Activated CD4-positive, alpha-beta T cell treated with anti-CD3 and anti-CD28 coated beads for 24 hours (primary cell): ENCODE results near the gene AOAH.
A peak's percentile ranks its signal among the peaks of the same experiment; 100 is the strongest.
"Not testable (repeated sequence)": the region's sequence is repeated elsewhere in the genome, so short reads cannot be mapped to it uniquely, and the experiment has no call there.

Experiments
- DNase-seq, 2 donors: peaks; one replicate each; pipeline ENCODE4 v3.0.0-alpha.2; 2020; ENCODE audit warnings: low read depth in 2 of 2

AOAH gene

DNA sequence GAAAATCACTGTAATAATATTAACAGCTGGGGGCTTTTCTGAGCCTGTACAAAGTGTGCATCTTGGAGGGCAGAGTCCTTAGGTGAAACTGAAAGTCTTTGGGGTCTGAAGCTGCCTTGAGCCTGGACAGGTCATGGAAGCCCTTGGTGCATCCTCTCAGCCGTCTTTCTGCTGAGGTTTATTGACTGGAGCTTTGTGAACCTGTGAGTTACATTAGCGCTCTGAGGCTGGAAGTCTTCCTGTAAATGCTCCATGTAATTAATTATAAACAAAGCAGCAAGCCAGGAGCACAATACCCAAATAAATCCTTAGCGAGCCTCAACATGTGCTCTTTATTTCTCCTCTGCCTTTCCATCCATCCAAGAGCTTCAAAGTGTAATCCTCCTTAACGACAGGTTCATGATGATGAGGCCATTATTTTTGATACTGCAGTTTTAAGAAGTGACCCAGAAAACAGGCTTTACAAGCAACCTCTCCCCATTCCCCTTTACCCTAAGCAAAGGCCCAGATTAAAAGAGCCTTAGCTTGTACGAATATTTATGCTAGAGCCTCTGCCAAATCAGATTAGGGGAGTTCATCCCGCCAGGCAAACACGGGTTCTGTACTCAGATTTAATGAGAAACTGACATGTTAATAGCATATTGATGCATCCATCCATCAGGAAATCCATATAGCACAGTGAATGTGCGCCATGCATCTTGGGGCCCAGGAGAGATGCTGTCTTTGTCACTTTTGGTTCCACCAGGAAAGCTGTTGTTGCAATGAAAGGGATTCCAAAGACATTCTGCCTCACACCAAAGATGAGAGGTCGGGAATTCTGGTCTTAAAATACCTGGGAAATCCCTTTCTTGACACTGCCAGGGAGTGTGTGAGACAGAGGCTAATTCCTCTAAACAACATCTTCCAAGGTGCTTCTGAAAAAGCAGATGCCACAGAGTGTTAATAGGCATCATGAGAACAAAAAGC lies 216.5 kb downstream of the AOAH start:
- DNase-seq, result no peak

DNA sequence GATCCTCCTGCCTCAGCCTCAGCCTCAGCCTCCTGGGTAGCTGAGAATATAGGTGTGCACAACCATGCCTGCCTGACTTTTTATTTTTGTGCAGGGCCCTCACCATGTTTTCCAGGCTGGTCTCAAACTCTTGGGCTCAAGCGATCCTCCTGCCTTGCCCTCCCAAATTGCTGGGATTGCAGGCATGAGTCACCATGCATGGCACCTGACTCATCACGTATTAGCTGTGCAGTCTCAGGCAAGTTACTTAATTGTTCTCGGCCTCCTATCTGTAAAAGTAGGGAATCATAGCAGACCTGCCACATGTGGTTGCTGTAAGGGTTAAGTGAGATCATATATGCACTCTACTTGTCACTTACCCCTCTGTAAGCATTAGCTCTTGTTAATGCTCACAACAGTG lies 217.5 kb downstream of the AOAH start:
- no peak for DNase-seq

DNA sequence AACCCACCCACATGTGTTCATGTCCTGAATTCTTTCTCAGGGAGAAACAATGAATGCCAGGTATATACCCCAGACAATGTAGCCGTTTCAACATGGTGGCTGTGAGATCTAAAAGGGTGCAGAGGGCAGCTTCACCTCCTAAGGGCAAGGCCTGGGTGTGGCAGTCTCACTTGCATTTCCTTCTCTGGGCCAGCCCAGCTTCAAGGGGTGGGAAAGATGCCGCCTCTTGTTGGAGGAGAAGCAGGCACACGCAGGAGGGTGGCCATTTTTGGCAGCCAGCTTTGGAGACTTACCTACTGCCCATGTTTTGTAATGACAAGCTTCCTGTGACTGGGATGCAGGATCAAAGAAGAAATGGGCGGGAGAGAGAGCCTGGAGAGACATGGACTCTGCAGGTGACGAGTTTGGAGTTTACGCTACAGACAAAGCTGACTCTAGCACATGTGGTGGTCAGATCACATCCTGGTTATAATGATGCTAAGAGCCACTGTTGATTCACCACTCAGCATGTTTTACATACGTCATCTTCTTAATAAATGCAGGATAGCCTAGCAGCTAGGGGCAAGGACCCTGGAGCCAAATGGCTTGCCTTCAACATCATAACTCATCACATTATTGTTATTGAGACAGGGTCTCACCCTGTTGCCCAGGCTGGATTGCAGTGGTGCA lies 218.0 kb downstream of the AOAH start:
- DNase-seq, result no peak

DNA sequence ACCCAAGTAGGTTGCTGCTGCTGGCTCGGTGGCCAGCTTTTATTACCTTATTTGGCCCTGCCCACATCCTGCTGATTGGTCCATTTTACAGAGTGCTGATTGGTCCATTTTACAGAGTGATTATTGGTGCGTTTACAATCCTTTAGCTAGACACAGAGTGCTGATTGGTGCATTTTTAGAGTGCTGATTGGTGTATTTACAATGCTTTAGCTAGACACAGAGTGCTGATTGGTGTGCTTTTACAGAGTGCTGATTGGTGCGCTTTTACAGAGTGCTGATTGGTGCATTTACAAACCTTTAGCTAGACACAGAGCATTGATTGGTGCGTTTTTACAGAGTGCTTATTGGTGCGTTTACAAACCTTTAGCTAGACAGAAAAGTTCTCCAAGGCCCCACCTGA lies 219.7 kb downstream of the AOAH start:
- not testable (repeated sequence) for DNase-seq

DNA sequence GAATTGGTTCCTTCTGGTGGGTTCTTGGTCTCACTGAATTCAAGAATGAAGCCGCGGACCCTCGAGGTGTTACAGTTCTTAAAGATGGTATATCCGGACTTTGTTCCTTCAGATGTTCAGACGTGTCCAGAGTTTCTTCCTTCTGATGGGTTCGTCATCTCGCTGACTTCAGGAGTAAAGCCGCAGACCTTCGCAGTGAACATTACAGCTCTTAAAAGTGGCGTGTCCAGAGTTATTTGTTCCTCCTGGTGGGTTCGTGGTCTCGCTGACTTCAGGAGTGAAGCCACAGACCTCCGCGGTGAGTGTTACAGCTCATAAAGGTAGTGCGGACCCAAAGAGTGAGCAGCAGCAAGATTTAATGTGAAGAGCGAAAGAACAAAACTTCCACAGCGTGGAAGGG lies 220.1 kb downstream of the AOAH start:
- DNase-seq, result not testable (repeated sequence)

DNA sequence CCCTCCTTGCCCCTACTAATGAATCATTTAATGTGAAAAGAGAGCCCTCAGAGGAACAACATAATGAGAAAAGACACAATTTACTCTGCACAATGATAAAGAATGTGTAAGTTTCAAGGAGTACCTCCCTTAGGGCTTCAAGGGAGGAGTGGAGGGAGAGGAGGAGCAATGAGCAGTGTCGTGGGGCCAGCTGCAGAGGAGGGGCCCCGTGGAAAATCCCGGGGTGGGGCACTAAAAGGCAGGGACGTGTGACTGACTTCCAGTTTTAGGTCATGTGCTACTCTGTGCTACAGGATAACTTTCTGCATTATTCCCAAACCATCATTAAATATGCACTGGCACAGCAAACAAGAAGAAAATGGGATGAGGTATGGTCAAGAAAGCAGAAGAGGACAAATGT lies 226.5 kb downstream of the AOAH start:
- DNase-seq, result no peak

DNA sequence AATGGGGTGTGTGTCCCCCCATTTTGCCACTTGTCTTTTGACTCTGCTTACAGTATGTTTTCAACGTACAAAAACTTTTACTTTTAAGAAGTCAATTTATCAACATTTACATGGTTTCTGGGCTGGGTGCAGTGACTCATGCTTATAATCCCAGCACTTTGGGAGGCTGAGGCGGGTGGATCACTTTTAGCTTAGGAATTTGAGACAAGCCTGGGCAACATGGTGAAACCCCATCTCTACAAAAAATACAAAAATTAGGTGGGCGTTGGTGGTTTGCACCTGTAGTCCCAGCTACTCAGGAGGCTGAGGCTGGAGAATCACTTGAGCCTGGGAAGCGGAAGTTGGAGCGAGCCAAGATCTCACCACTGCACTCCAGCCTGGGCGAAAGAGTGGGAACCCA lies 227.1 kb downstream of the AOAH start:
- DNase-seq, result not testable (repeated sequence)

DNA sequence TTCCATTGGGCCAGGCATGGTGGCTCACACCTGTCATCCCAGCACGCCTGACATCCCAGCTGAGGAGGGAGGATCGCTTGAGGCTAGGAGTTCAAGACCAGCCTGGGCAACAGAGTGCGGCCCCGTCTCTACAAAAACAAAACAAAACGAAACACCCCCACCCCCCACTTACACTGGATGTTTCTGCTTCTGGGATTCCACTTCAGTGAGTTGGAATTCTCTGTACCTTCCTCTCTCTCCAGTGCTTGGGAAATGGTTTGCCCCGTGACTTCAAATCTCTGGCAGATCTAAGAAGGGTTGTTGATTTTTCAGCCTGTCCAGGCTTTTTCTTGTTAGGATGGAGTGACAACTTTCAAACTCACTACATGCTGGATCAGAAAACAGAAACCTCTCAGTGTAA lies 227.7 kb downstream of the AOAH start:
- DNase-seq, result no peak

DNA sequence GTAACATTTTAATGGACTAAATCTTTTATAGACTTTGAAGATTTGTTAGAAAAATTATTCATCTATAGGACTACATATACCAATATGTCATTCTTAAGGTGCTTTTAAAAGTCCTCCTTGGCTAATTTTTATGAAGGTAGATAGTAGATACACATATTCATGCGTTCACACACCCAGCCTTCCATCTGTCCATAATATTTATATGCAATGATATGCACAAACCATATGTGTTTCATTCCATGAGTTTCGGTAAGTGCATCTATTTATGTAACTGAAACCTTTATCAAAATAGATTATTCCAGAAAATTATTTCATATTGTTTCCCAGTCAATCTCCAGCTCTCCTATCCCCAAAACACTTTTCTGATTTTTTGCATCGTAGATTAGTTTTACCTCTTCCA lies 233.0 kb downstream of the AOAH start:
- no peak for DNase-seq

DNA sequence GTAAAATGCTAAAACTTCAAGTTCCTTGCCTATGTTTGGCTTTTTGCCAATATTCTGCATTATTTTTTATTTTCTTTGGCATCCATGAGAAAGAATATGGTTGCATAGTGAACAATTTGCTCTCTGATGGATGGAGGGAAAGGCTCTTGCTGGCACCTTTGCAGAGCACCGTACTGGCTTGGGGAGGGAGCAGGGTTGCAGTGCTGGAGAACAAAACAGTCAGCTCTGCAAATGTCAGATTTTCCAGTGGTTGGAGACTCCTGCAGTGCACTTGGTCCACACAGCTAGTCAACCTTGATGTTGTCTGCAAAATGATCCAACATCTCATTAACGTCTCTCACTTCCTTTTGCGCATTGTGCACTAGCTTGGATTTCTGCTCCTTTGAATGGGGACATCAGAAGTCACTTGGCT lies 233.9 kb downstream of the AOAH start:
- no peak for DNase-seq

DNA sequence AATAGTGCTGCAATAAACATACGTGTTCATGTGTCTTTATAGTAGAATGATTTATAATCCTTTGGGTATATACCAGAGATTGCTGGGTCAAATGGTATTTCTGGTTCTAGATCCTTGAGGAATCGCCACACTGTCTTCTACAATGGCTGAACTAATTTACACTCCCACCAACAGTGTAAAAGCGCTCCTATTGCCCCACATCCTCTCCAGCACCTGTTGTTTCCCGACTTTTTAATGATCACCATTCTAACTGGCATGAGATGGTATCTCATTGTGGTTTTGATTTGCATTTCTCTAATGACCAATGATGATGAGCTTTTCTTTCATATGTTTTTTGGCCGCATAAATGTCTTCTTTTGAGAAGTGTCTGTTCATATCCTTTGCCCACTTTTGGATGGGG lies 235.6 kb downstream of the AOAH start:
- not testable (repeated sequence) for DNase-seq

DNA sequence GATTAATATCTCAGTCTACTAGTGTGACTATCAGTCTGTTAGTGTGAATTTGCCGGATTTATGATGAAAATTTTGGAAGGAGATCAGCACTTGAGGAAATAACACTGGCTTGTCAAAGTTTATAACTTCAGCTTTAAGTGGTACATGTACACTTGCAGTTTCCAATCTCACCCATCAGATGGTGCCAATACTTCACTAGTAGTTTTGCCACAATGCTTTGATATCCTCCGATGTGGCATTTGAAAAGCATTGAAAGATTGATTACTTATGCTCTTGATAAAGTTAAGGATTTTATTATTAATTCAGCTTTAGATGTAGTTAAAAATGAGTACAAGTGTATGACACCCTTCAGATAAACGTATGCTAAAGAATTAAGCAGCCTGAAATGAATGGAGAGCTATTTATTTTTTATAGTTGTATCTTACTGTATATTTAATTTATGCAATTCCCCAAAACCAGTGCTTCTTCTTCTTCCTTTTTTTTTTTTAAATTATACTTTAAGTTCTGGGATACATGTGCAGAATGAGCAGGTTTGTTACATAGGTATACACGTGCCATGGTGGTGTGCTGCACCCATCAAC lies 236.4 kb downstream of the AOAH start:
- peak in 1 of 2 donors; percentile 21 for DNase-seq

DNA sequence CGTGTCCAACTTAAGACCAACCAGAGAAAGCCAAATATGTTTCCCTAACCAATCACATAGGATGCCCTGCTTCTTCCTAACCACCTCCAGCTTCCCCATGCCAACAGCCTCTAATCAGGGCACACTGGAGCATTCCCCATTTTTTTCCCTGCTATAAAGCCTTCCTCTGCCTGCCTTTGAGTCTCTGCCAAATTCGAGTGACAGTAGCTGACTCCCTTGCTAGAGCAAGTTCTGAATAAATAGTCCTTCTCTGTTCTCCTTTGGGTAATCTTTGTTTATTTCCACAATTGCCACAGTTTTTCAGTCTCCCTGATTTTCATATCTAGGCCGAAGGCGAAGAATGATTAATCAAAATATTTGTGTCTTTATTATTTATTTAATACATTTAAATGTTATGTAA lies 238.0 kb downstream of the AOAH start:
- DNase-seq, result no peak

DNA sequence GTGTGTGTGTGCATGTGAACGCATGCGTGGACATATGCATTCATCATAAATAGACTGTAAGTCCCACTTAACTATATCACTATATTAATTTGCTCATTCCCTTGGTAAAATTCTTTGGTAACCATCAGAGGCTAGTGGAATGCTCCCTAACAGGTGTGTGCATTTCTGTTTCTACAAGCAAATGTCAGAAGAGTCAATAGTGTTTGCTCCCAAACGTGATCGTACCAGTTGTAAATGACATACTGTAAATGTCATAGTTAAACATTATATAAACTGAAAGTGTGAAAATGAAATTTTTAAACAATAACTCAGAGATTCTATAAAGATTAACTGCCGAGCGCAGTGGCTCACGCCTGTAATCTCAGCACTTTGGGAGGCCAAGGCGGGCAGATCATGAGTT lies 240.0 kb downstream of the AOAH start:
- DNase-seq, result no peak

DNA sequence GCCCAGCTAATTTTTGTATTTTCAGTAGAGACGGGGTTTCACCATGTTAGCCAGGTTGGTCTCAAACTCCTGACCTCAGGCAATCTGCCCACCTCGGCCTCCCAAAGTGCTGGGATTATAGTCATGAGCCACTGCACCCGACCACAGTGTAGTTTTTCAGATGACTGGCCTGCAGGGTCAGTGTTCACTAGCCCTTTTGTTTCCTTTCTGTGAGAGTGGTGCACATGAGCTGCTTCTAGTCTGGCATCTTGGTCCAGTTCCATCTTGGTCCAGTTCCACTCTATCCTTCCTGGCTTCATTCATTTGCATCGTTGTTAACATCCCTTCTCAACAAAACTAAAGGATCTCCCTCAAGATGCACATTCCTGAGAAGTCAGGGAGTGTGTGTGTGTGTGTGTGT lies 240.4 kb downstream of the AOAH start:
- DNase-seq, result not testable (repeated sequence)

DNA sequence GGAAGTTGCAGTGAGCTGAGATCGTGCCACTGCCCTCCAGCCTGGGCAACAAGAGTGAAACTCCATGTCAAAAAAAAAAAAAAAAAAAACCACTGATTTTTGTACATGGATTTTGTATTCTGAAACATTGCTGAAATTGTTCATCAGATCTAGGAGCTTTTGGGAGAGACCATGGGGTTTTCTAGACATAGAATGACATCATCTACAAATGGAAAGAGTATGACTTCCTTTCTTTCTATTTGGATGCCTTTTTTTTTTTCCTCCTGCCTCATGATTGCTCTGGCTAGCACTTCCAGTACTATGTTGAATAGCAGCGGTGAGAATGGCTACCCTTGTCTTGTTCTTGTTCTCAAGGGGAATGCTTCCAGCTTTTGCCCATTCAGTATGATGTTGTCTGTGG lies 245.5 kb downstream of the AOAH start:
- DNase-seq, result no peak

DNA sequence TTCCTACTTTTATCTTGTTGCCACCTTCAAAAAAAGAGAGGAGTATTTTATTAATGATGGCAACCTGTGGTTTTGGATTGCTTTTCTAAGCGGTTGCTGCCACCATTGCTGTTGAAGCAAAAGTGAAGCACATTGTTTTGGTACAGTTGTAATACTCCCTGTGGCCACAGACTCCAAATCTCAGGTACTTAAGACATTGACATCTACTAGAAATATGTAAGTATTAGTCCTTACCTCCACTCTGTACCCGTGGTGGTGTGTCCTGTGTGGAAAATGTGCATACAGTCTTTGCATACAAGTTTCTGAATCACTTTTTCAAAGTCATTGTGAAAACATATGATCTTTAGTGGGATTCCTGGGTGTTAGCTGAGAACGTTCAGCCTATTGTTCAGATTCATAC lies 248.9 kb downstream of the AOAH start:
- DNase-seq, result no peak

DNA sequence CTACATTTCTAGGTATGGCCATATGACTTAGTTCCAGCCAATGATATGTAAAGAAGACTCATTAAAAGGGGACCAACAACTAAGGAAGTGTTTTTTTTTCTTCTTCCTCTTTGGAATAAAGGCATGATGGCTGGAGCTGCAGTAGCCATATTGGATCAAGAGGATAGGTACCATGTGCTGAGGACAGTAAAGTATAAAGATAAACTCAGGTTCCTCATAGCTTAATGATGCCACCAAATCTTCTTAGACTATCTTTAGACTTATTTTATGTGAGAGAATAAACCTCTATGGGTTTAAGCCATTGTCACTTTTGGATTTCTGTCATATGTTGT lies 249.3 kb downstream of the AOAH start:
- no peak for DNase-seq

DNA sequence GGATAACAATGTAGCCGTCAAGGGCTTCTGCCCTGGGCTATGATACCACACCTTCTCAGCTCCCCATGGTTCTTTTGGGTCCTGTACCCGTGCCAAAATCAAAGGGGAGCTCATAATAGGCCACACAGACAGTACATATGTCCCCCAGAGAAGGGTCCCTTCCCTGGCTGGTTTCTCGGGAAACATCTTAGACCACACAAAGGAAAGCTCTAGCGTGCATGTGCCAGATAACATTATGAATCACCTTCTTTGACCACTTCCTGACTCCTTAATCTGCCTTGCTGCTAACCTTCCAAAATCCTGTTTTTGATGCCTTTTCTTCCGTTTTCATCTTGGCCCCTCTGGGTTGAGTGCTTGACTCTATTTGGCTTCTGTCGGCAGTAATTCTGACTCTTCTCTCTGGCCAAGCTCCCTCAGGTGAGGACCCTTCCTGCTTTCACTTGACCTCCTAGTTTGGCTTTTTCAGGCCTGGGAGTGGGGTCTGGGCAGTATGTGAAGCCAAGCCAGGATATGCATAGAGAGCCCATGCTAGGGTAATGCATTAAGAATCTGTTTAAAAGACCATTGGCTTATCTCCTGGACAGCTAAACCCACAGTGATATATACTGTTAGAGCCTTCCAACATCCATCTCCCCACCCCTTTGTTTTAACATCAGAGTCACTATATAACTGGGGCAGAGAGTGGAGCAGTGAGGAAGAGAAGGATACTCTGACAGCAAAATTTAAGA lies 249.8 kb downstream of the AOAH start:
- DNase-seq, result no peak

DNA sequence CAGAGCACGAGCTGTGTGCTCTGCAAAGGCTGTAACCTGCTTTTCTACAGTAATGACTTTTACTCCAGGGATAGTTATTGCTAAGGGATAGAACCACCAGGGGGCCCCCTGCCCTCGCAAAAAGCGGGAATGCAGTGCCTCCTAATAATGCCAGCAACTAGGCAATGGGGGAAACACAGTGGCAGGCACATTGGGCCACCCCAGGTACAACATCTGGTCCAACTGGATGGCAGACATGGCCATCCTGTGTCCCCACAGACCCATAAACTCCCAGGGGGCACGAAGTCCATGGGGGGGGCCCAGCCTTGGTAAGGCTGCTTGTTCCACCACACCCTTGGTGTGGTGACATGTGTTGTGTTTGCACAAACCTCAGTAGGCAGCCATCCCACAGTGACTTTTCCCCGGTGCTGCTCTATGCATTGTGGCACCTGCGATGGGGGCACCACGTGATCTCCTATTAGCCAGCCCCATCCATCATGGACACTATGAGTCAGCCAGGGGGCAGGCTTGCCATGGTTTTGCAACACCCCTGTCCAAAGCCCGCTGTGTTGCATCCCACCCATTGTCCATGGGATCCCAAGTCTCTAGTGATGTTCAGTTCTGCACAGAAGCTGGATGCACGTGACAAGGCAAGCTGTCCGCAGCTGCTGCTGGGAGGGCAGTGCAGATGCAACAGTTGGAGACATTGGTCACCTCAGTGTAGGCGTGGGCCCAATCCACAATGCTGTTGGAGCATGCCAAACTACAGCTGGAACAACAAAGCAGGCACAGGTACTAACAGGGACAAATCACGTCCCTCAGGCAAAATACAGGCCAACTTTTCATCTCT lies 250.6 kb downstream of the AOAH start:
- peak in 1 of 2 donors; percentile 31 for DNase-seq

DNA sequence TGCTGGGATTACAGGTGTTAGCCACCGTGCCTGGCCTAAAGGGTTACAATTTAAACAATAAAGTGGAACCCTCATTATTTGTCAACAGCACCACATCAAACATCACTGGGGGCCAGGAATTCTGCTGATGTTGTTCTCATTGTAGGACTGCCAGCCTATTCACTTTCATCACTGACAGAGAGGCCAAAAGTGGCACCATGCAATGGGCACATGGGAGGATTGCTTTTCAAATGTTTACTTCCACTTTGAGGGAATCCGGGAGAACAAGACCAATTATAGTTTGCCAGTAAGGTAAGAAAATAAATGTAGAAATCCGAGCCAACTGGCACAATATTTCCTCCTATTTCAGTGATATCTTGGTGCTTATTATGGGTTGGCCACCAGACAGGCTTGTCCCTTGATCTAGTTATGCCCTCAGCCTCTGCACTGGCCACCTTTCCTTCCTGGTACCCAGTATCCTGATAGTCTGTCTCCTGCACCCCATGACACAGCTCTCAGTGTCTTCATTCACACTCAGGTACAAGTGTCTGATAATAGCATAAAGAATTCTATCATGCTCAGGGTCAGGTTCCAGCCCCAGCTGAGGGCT lies 252.1 kb downstream of the AOAH start:
- no peak for DNase-seq
